HG03469 (cell line): ENCODE data around the gene CFAP91.

ENCODE experiments used
- ATAC-seq: cut with Tn5 transposase; IDR thresholded peaks from one replicate; pipeline ENCODE4 v1.9.1; 2021; ENCODE audit warnings: mild to moderate bottlenecking, moderate library complexity, moderate number of reproducible peaks; ENCODE audit not compliant: unreplicated experiment

The CFAP91 gene

DNA sequence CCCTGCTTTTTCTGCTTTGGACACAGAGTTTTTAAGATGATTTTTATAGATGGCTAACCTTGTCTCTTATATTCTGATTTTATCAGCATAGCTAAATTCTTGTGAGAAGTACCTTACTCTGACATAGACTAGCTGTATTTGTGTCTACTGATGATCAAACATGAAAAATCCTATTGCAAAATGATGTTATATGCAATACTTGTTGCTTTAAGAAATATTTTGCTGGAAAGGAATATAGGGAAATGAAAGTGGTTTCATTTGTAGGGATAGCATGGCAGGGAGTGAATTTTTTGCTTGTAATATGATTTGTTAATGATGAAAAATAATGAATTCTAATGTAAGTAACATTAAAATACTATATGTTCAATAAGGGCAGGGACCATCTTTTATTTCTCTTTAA, 35.9 kb downstream of the CFAP91 start:
- no peak for ATAC-seq

DNA sequence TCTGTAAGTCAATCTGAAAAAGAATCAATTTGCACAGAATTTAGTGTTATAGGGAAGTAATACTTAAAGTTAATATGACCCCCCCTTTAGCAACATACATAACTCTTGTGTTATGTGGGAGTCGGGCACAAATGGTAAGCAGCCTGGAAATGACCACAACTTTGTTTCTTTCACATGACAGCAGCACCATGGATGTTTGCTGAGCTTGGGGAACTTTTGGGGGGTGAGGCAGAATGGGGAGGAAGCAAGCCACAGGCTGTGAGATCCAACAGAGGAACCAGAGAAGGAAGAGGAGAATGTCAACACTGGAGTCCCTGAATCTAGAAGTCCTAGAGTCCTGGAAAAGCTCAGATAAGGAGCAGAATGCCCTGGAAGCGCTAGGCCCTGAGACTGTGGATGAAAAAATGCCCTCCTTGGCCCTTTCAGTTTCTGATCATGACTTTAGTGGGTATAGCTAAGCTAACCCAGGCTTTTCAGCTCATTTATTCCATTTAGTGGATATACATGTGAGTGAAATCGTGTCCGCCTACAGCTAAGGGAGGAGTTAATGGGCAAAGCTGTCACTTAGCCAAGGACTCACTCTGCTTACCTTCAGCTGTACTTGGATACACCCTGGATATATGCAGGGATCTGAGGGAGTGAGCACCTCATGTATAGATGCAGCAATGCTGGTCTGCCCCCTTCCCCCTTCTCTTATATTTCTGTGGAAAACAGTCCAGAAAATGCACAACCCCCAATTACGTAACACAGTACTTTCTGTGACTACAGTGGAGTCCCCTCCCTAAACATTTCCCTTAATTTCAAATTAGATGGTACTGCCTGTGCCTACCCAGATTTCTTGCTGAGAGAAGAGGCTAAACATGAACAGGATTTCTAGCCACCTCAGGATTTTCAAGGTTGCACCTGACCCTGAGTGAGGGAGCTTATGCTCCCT, 39.1 kb downstream of the CFAP91 start:
- no peak for ATAC-seq

DNA sequence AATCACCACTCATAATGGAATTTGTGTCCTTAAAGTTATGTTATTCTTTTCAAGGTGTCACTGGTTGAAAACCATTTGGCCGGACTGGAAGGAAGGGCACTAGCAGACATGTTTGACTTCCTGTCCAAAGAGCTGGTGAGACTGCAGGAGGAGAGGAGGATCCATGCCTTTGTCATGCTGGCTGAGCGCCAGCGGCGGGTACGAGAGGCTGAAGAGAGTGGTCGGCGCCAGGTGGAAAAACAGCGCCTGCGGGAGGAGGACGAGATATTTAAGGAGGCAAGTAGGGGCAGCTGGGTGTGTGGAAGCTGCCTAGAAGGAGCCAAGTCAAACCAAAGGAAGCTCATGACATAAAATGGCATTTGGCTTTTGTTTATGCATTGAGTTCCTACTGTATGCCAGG, 41.1 kb downstream of the CFAP91 start:
- ATAC-seq: no peak

DNA sequence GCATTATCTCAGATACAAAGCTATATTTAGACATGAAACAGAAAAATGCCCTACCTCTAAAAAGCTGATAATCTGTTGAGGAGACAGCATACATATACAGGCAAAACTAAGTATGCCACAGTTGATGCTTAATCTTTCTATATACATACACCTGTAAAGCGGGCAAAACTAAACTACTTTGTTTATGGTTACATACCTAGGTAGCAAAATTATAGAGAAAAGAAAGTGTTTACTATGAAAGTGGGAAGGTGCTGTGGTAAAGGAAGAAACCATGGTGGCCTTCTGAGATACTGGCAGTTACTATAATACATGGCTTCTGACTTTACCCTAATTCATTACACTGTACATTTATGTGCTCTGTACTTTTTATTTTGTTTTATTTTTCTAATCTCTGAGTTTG, 43.1 kb downstream of the CFAP91 start:
- ATAC-seq: no peak

DNA sequence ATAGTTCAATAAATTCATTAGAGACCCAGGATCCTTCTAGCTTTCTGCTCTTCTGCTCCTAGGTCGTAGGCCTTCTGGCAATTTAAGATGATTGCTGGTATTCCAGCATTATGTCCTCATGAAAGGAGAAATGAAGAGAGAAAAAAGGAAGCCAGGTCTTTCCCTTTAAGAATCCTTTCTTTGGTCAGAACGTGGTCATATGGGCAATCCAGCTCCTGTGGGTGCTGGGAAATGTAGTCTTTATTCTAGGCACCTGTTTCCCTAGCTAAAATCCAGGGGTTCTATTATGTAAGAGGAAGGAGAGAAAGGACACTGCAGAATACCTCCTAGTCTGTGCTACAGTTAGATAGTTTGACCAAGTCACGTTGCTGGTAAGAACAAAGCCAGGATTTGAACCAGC, 43.6 kb downstream of the CFAP91 start:
- ATAC-seq: no peak

DNA sequence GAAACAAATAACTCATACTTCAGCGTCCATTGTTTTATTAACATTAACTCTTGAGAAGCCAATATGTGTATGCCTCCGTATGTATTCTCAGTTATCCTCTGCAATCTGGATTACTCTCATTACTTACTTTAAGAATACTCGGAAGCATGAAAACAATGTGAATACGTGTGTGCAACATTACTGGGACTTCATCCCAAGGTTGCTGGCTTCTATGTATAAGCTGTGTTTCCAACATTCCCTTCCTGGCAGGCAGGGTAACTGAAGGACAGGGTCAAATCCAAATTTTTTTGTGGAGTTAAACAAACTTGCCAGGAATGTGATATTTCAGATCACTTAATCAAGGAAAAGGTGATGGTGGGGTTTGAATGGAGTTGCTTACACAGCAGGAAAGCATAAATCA, 44.5 kb downstream of the CFAP91 start:
- ATAC-seq: no peak

DNA sequence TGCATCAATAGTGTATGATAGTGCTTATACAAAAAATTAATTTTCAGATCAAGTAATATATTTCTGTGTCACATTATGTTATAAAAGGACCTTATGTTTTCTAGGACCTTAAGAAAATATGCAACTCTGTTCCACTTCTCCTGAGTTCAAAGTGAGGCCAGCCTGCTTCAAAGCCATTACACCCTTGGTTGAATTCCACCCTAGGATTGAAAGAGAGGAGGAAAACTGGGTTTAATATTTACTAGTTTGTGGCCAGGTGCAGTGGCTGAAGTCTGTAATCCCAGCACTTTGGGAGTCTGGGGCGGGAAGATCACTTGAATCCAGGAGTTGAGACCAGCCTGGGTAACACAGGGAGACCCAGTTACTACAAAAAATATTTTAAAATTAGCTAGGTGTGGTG, 46.2 kb downstream of the CFAP91 start:
- ATAC-seq: no peak

DNA sequence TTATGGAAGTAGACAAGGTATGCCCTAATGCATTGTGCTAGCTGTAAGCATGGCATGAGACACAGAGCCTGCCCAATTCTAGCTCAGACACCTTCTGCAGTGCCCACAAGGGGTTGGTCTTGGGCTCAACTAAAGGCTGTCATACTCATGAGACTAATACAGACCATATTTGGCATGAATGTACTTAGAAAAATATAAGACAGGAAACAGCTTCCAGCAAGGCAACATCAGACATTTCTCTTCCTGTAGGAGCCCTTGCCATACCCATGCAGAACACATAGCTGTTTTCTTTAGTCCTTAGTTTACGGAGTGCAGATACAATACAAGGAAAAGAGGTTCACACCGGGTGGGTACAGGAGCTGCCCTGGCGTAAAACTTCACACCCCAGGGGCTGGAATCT, 48.6 kb downstream of the CFAP91 start:
- no peak for ATAC-seq
